Activated CD8-positive, alpha-beta T cell treated with anti-CD3 and anti-CD28 coated beads, Interleukin-2, amount 10 ng/mL, durations not matched to agents 7 days and 5 days (primary cell): Measurements from ENCODE around the gene SPATS2L. TPM values are rescaled to one million over a fixed set of nuclear protein-coding genes. Genes with fewer than 3 reads are reported as not detected.

ENCODE experiments used
- total RNA-seq, 2 experiments: library from RNA; stranded (reverse); gene quantifications; one replicate each; pipeline ENCODE4 v1.2.3, GENCODE V29; 2021

SPATS2L gene
- total RNA-seq, 2 experiments from 2014 or later = 45.5 to 46.5 TPM

Other genes with a start within 250 kb of the SPATS2L start
- 10 to 100 TPM; 14.3 to 14.8 TPM for gene KCTD18, start 203.4 kb downstream of the SPATS2L start, total RNA-seq
- 10 to 100 TPM; 54.4 to 56.5 TPM for gene SGO2, start 219.5 kb downstream of the SPATS2L start, total RNA-seq